HG02610 (cell line): ENCODE data around the gene B9D1.

Experiments used
- ATAC-seq: cut with Tn5 transposase; IDR thresholded peaks from one replicate; pipeline ENCODE4 v1.9.1; 2021; ENCODE audit warnings: mild to moderate bottlenecking, moderate library complexity; ENCODE audit not compliant: unreplicated experiment

The B9D1 gene

DNA sequence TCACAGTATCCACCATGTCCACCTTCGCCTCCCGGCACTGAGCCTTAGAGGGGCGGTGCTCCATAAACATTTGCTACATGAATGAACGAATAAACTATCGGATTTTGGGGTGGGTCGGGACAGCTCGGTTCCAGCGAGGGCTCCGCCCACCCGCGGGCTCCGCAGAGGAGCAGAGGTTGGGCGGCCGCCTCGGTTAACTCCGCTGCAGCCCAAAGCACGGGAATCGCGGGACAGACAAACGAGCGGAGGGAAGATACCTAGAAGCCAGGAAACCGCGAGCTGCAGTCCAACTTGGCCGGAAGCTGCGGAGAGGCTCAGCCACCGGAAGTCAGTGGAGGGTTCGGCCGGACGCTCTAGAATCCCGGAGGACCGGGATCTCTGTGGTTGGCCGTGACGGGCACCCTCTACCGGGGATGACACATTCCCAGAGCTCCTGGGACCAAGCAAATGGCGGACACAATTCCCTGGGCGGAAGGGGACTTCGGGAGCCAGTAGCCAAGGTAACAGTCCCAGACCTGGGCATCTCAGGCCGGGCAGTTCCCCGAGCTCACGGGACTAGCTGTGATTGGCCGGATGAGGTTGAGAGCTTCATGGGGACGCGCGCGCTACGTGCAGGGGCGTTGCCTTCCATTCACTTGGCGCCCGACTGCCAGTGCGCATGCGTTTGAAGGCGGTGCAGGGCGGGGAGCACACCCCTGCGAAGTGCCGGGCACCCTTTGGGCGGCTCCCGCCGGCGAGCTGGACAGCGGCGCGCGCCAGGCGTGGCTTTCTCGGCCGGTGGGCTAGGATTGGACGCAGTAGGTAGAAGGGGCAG, 15.3 kb upstream of the B9D1 start:
- peak; percentile 95 for ATAC-seq

DNA sequence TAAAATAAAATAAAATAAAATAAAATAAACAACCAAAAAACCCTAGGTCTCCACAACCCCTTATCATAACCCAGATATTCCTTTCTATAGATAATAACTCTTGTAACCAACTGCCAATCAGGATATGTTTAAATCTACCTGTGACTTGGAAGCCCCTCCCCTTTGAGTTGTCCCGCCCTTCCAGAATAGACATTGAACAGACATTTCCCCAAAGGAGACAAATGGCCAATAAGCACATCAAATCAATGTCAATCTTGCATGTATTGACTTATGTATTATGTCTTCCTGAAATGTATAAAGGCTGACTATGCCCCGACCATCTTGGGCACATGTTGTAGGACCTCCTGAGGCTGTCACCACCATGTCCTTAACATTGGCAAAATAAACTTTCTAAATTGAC, 14.3 kb upstream of the B9D1 start:
- ATAC-seq = no peak

DNA sequence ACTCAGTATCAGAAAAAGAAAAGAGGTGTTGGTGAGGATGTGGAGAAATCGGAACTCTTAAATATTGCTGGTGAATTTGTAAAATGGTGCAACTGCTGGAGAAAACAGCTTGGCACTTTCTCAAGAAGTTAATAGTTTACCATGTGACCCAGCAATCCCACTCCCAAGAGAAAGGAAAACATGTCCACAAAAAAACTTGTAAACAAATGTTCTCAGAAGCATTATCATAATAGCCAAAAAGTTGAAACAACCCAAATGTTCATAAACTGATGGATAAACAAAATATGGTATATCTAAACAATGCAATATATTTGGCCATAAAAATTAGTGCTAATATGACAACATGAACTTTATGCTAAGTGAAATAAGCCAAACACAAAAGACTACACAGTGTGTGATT, 13.2 kb upstream of the B9D1 start:
- no peak for ATAC-seq

DNA sequence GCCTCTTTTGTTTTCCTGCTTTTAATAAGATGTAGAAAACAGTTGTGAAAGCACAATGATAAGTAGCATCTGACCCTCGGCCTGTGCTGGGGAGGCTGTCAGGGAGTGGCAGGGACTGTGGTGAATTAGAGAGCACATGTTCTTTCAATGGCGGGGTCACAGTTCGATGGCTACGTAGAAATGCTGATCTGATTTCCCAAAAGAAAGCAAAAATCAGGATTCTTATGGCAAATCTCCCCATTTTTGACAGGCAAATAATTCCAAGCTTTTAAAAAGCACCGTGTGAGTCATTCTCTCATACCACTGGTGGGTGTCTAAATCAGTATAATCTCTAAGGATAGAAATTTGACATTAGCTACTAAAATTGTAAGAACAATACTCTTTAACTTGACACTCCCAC, 11.6 kb upstream of the B9D1 start:
- ATAC-seq = no peak

DNA sequence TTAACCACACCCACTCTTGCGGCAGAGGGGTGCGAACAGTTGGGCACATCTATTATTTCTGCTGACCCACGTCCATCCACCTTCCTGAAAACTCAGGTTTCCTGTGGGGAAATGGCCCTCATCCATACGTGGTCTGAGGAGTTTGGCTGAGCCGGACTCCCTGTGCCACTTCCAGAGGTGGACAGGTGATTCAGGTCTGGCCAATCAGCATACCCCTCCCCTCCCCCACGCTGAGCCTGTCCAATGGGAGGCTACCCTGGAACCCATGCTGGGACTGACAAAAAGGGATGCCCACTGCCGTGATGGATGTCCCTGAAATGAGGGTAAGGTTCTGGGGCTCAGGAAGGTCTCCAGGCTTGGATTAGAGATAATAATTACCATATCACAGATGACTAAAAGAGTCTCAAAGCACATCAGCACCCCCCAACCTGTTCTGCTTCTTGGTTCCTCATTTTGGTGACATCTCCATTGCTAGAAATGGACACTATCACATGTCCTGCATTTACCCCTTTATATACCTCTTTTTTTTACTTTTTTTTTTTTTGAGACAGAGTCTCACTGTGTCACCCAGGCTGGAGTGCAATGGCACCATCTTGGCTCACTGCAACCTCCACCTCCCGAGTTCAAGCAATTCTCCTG, 10.5 kb upstream of the B9D1 start:
- ATAC-seq = no peak

DNA sequence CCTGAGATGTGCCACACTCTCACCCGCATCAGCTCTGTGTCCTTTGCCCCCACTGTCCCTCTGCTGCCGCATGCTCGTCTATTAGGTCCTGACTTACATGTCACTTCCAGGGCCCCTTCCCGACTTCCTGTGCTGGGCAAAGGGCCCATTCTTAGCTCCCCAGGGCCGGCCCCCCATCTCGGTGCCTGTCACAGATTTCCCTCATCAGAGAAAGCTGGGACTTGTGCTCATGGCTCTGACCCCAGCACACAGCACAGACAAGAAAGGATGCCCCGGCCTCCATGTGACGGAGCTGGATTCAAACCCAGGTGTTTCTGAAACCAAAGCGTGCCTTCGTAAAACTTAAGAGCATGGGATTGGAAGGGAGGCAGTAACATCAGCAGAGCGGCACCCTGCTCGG, 9.9 kb upstream of the B9D1 start:
- no peak for ATAC-seq

DNA sequence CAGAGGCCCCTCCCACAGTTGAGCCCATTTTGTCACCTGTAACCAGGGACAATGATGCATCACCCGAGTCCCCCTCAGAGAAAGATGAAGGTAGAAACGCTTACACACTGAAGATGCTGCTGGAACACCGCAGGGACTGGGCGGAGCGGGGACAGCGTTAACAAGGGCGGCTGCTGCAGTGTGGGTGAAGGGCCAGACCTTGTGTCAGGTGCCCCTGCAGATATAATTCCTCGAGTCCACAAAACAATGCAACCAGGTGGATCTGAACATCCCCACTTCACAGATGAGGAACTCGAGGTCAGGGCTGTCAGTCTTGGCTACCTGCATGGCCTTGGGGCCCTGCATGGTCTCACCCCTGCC, 9.5 kb upstream of the B9D1 start:
- no peak for ATAC-seq

DNA sequence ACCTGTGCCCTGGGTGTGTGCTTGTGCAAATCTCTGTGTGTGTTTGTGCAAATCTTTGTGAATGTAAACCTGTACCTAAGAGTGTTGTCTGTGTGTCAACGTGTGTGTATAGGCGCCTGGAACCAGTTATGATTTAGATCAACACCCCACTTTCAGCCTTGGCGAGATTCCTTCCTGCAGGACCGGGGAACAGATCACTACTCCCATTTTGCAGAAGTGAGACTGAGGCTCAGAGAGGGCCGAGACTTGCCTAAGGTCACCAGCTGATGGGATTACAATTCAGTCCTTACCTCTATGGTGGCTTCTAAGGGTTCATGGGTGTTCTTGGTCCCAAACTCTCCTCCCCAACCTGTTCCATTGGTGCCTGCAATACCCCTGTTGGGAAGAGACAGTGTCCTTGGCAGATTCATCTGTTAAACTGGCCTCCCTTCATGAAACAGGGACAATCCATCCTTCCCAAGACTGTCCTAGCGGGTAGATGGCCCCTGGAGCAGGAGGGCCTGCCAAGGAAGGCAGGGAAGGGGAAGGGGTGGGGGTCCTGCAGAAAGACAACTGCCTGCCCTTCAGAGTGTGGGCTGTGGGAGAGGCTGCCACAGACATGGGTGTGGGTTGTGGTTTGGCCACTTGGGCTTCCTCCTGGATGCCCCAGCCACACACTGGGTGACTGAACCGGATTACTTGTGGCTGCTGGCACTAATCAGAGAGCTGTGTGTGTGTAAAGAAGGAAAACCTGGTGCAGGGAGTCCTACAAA, 8.9 kb upstream of the B9D1 start:
- no peak for ATAC-seq

DNA sequence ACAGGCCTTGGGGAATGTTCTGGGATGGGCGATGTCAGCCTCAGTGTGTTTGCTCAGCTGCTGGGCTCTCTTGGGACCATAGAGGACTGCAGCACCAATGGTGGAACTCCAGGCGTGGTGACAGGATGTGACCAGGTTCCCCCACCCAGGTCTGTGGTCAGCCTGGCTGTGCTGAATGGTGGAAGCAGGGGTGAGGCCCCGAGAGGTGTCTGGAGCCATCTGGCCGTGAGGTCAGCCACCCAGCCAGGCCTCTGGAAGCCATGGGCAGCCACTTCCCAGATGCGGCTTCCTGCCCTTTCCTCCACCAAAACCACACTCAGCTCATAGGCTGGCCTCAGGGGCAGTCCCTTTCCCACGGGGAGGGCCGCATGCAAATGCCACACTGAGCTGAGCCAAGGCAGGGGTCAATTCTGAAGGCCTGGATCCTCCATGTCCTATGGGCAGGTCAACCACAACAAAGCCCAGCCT, 8.0 kb upstream of the B9D1 start:
- ATAC-seq = peak; percentile 57

DNA sequence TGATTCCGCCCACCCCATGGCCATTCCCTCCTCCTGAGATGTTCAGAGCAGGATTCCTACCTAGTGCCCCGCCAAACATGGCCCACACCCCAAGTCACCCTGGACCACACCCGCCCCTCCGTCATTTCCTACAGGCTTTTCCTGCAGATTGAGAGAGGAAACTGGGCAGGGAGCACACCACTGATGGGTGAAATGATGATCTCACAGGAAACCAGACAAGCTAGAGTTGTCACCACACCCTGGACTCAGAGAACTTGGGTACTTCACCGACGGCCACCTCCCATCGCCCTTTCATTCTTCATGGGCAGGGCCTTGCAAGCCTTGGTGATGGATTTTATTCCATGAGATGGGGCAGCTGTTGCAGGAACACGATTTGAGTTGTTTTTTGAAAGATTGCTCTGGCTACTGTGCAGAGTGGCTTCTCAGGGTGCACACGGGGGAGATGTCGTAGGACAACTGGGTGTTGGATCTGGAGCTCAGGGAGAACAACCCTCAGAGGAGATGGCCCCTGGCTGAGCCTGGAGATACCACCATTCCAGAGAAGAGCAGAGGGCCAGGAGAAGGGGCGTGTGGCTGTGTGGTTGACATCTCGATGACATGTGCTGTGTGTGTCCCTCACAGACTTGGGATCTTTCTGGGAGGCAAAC, 7.4 kb upstream of the B9D1 start:
- no peak for ATAC-seq

DNA sequence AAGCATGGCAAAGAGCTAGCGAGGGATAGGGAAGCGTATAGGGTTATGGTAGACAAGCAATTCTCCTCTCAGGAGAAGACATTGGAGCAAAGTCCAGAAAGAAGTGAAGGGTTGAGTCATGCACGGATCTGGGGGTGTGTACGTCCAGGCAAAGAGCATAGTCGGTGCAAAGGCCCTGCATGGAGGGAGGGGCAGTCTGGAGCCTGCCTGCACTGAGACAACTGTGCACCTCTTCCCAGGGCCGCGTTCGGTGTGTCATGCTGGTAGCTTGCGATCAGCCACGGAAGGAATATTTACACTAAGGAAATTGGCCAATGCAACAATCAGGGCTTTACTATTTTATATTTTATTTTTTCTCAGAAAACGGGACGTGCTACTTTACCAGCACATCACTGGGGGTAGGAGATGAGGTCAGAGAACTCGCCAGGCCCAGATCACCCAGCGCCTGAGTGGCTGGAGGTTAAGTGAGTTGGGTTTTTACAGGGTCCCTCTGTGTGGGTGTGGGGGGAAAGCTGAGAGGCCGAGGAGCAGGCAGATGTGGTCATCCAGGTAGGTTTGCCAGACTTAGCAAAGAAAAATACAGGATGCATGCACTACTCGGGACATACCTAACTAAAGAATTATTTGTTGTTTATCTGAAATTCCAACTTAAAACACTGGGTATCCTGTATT, 6.7 kb upstream of the B9D1 start:
- no peak for ATAC-seq

DNA sequence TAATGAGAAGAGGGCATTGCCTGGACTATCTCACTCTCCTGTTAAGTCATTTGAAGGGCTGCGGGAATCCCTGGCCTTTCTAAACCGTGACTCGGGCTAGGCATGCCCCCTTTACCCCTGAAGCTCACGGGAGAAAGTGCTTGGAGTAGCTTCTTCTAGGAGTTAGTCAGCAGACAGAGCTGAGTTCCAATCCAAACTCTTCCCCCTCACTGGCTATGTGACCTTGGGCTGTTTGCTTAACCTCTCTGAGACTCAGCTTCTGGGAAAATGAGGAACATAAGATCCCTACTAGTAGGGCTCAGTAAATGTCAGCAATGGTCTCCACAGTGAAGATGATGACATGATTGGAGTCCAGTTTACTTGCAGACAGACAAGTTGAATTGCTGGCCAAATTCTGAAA, 5.7 kb upstream of the B9D1 start:
- ATAC-seq = no peak

DNA sequence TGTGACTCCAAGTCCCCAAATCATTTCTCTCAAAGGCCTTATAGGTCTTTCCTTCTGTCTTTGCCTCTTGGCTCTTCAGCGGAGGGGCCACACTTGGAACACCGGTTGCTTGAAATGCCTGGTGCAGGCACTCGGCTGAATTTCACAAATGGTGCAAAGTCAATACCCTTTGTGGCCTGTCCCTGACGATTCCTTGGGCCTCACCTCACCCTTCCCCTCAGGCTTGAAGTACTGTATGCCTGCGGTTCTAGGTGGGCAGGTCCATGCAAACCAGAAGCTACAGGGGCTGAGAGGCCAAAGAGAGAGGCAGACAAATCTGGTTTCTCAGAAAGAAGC, 4.1 kb upstream of the B9D1 start:
- no peak for ATAC-seq

DNA sequence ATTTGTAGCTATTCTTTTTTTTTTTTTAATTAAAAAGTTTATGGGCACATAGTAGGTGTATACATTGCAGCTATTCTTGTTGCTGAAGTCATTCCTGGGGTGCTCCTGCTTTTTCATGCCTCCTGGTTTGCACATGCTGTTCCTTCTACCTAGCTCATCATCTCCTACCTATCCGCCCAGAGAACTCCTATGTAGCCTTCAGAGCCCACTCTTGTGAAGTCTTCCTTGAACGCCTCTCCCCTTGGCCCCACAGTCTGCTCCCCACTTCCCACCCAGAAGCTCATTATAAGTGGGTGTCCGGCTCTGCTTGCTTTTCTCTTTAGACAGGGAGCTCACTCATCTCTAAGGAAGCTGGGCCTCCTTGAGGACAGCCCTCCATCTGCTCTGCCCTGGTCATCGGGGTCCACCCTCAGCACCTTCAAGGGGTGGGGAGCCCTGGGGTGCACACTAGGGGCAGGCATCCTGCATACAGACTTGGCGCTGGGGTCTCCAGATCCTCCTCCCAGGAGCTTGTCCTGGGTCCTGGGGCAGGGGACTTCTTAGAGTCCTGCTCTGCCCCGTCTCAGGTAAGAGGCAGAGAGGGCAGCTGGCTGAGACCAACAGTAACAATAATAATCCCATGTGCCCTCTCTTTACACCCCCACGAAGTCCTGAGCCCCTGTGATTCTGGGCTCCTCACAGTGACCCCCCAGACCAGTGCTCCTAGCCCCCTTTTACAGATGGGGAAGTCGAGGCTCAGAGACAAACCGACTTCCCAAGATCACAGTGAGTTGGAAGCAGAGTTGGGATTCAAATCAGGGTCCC, 3.5 kb upstream of the B9D1 start:
- ATAC-seq = no peak

DNA sequence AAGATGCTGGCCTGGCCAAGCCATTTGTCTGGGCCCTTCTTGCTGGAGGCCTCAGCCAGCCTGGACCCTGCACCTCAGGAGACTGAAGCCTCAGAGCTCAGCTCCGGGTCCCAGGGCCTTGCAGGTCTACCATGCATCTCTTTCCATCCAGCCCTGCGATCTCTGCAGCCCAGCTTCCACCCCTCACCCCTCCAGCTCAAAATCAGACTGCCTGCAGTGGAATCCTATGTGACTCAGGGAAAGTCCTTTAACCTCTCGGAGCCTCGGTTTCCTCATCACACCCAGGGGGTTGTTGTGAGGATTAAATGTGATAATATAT, 2.9 kb upstream of the B9D1 start:
- ATAC-seq = no peak

DNA sequence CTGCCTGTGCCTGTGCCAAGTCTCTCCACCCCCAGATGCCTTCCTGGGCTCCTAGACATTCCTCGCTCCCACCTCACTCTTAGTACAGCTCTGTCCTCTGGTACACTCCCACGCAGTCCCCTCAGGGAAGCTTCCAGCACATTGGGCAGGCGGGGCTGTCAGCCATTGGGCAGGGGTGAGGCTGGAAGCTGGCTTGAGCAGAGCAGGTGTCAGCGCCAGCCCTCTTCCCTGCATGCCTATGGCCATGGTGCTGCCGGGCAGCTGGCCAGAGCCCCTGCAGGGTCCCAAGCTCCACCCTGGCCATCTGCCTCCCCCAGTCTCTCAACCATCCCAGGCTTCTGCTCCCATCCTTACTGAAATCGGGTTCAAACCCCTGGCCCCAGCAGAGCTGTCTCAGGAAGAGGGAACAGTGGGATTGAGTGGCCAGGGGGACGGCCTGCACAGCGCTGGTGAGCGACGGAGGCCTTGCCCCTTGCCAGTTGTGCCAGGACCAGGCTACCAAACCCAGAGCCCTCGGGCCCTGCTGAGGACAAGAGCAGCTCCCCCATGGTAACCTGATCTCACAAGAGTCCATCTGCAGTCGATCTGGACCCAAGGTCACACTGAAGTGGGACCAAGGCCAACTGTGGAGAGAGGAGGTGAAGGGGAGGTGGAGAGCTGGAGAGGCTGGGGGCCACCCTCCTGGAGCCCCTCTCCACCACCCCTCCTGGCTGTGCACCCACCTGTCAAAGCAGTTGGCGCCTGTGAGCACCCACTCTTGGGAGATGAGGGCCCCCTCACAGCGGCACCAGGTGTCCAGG, 2.4 kb upstream of the B9D1 start:
- ATAC-seq = no peak

DNA sequence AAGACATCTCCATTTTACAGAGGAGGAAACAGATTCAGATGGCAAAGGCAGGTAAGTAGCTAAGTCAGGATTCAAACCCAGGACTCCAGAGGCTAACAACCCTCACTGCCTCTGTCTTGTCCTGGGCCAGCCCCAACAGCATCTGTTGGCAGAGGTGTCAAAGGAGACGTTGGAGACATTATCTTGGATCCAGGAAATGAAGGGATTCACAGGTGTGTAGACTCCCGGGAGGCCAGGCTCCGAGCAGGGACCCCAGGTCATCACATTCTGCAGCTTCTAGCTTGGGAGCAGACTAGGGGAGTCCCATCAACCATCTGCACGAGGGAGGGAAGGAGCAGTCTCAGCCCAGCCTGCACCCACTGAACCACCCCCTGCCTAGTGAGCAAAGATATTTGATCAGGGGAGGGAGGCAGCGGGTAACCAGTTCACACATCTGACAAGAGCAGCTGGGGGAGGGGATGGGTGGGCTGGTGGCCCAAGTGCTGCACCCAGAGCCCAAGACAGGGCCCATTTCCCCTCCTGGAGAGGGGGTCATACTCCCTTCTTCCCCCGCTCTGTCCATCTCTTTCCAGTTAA, 1.0 kb upstream of the B9D1 start:
- ATAC-seq = no peak

DNA sequence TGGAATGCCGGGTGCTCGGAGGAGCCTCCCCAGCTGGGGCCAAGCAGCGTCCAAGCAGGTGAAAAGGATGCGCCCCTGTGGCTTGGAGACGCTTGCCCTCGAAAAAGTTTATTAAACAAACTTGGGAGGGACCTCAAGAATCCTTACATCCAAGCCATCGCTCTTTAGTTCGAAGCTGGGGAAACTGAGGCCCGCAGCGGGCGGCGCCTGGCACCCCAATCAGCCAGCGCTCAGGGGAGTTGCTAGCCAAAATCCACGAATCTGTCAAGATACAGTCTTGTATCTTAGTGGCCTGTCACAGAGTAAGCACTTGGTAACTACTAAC, 553 bp upstream of the B9D1 start:
- no peak for ATAC-seq

DNA sequence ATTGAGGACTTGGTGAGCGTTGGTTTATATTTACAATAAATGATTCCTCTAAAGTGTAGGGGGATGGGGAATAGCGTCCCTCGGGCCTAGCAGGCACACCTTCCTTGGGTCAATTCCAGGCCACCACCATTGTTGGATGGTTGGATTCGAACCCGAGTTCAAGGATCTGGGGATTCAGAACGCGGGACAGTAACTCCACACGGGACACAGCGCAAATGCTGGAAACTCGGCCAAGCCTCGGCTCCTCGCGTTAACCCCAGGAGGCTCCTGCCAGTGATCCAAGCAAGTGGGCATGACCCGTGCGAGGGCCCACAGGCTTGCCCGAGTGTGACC, 613 bp downstream of the B9D1 start:
- no peak for ATAC-seq

DNA sequence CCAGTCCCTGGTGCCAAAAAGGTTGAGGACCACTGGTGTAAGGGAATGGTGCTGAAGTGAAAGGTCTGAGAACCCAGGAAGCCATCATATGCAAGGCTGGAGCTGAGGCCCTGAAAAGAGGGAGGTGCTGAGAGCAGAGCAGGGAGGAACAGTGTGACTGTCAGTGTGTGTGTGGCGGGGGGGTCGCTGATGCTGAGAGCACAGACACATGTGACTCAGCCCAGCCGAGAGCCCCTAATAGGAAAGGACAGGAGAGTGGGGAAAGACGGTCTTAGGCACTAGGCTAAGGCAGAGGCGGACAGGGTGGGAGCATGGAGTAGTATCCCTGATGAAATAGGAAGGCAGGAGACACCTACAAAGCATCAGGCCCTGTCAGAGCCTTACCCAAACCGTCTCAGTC, 1.2 kb downstream of the B9D1 start:
- no peak for ATAC-seq
